Measurements from ENCODE around the gene P2RY6. TPM values are rescaled to one million over a fixed set of nuclear protein-coding genes. Genes with fewer than 3 reads are reported as not detected.

Gene P2RY6
- total and polyA plus RNA-seq, 4 experiments from 2014 or later = 0.61 to 0.87 TPM; not detected in 2

DNA sequence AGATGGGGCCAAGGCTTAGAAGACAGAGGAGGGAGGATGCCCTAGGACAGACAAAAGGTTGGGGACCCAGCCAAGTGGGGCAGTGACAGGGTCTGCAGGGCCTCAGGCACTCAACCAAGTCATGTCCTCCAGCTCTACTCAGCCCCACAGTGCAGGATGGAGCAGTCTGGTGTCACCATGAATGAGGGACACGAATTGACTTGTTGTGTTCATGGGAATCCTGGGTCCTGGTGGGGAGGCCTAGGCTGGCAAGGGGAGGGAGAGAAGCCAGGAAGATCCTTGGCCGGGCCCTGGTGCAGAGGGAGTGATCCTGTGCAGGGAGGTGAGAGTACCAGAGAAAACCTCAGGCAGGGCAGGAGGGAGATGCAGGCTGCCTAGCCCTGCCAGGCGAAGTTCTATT is 12.0 kb downstream of the P2RY6 start:
- Histone ChIP-seq H3K4me3 (ENCODE audit: low read length in 2 of 2) (no peak overlapping the region), H3K27ac (ENCODE audit: low read depth, low read length) (no peak overlapping the region), H3K9me3 (ENCODE audit: control insufficient read depth in 1 of 2, low read length in 2 of 2) (no peaks in the 10 kb centered on the region), H3K4me1 (ENCODE audit: insufficient read depth, low read length) (peaks cover under 1% of the 10 kb centered on the region), H3K27me3 (ENCODE audit: insufficient read depth, low read length) (no peaks in the 10 kb centered on the region), H3K36me3 (ENCODE audit: insufficient read depth, low read length) (no peaks in the 10 kb centered on the region)
- intact Hi-C loops (cut with micrococcal nuclease) = no loop called here
- POLR2A ChIA-PET (ENCODE audit: partially characterized antibody) = no interaction called here
- CTCF ChIA-PET (ENCODE audit: partially characterized antibody) = no interaction called here
- Mint-ChIP-seq H3K4me1 (peaks cover 2 to 5% (median 4%) of the 10 kb centered on the region in 4 donors), H3K9me3 (no peaks in the 10 kb centered on the region), H3K36me3 (no peaks in the 10 kb centered on the region), H3K27me3 (peaks cover 1 to 4% of the 10 kb centered on the region in 2 donors), H3K27ac (no peak overlapping the region), H3K4me3 (no peak overlapping the region)
- DNase-seq = no peak

DNA sequence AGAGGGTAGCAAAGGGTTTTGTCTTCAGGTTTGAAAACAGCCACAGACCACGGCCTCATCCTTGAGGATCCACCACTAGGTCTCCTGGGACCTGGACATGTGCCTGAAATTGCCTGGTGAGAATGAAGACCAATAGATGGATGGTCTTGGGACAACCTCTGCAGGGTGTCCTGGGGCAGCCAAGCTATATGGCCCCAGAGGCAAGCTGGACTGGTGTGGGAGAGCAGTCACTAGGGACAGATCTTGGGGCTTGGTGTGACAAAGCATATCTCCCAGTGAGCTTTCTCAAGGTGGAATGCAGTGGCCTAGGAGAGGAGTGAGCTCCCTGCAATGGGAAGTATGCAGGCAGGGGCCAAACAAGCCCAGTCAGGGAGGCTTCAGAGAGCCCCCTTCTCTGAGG is 13.6 kb downstream of the P2RY6 start:
- no peaks in the 10 kb centered on the region for H3K9me3 ChIP-seq (ENCODE audit: control insufficient read depth in 1 of 2, low read length in 2 of 2)
- Mint-ChIP-seq H3K36me3 (no peaks in the 10 kb centered on the region), H3K27ac (no peak overlapping the region), H3K4me3 (no peak overlapping the region), H3K4me1 (peaks cover 4 to 11% (median 8%) of the 10 kb centered on the region in 4 donors), H3K9me3 (peaks cover 0 to 1% (median 0%) of the 10 kb centered on the region in 8 donors), H3K27me3 (peaks cover 1 to 4% of the 10 kb centered on the region in 2 donors)
- POLR2A ChIA-PET (ENCODE audit: partially characterized antibody) = no interaction called here
- no peak for DNase-seq
- no peak overlapping the region for H3K27ac ChIP-seq (ENCODE audit: low read depth, low read length)
- CTCF ChIA-PET (ENCODE audit: partially characterized antibody) = no interaction called here
- intact Hi-C loops (cut with micrococcal nuclease) = no loop called here
- no peaks in the 10 kb centered on the region for H3K36me3 ChIP-seq (ENCODE audit: insufficient read depth, low read length)
- no peak overlapping the region for H3K4me3 ChIP-seq (ENCODE audit: low read length in 2 of 2)
- peaks cover 4% of the 10 kb centered on the region for H3K4me1 ChIP-seq (ENCODE audit: insufficient read depth, low read length)
- no peaks in the 10 kb centered on the region for H3K27me3 ChIP-seq (ENCODE audit: insufficient read depth, low read length)

- no peak overlapping the region for H3K4me3 Mint-ChIP-seq
- peaks cover 4 to 11% (median 8%) of the 10 kb centered on the region in 4 donors for H3K4me1 Mint-ChIP-seq
- H3K36me3 Mint-ChIP-seq = no peaks in the 10 kb centered on the region
- H3K36me3 ChIP-seq (ENCODE audit: insufficient read depth, low read length) = no peaks in the 10 kb centered on the region
- no peak for DNase-seq
- no peak overlapping the region for H3K27ac ChIP-seq (ENCODE audit: low read depth, low read length)
- H3K9me3 Mint-ChIP-seq = peaks cover 0 to 1% (median 0%) of the 10 kb centered on the region in 8 donors
- no peak overlapping the region for H3K27ac Mint-ChIP-seq
- ChIA-PET POLR2A (ENCODE audit: partially characterized antibody) (no interaction called here), CTCF (ENCODE audit: partially characterized antibody) (no interaction called here)
- no peaks in the 10 kb centered on the region for H3K9me3 ChIP-seq (ENCODE audit: control insufficient read depth in 1 of 2, low read length in 2 of 2)
- H3K4me3 ChIP-seq (ENCODE audit: low read length in 2 of 2) = no peak overlapping the region
- no peaks in the 10 kb centered on the region for H3K27me3 ChIP-seq (ENCODE audit: insufficient read depth, low read length)
- intact Hi-C loops (cut with micrococcal nuclease) = no loop called here
- peaks cover 4% of the 10 kb centered on the region for H3K4me1 ChIP-seq (ENCODE audit: insufficient read depth, low read length)
- H3K27me3 Mint-ChIP-seq = peaks cover 0 to 4% of the 10 kb centered on the region in 2 donors
Observed at GRCh38 chr11:73286240-73286810, 14.2 kb downstream of the P2RY6 start.

- H3K4me3 Mint-ChIP-seq = no peak overlapping the region
- no peaks in the 10 kb centered on the region for H3K36me3 Mint-ChIP-seq
- no peaks in the 10 kb centered on the region for H3K36me3 ChIP-seq (ENCODE audit: insufficient read depth, low read length)
- no peak overlapping the region for H3K4me3 ChIP-seq (ENCODE audit: low read length in 2 of 2)
- H3K4me1 Mint-ChIP-seq = peaks cover 4 to 11% (median 8%) of the 10 kb centered on the region in 4 donors
- H3K9me3 ChIP-seq (ENCODE audit: control insufficient read depth in 1 of 2, low read length in 2 of 2) = no peaks in the 10 kb centered on the region
- peak overlapping the region in 1 of 7 donors; percentile 42 for H3K27ac Mint-ChIP-seq
- H3K27me3 ChIP-seq (ENCODE audit: insufficient read depth, low read length) = no peaks in the 10 kb centered on the region
- POLR2A ChIA-PET (ENCODE audit: partially characterized antibody) = no interaction called here
- H3K27me3 Mint-ChIP-seq = no peaks in the 10 kb centered on the region
- no peak for DNase-seq
- H3K4me1 ChIP-seq (ENCODE audit: insufficient read depth, low read length) = peaks cover 4% of the 10 kb centered on the region
- CTCF ChIA-PET (ENCODE audit: partially characterized antibody) = interaction anchor here (1.5 to 1.7 kb wide), 2 partner anchors 19 to 48 kb away, joined by 3 to 6 read pairs; no protein-coding TSS in a partner anchor
- H3K27ac ChIP-seq (ENCODE audit: low read depth, low read length) = no peak overlapping the region
- peaks cover 0 to 1% (median 0%) of the 10 kb centered on the region in 8 donors for H3K9me3 Mint-ChIP-seq
- intact Hi-C loops (cut with micrococcal nuclease) = no loop called here
Observed at GRCh38 chr11:73287400-73288101, 15.4 kb downstream of the P2RY6 start.

DNA sequence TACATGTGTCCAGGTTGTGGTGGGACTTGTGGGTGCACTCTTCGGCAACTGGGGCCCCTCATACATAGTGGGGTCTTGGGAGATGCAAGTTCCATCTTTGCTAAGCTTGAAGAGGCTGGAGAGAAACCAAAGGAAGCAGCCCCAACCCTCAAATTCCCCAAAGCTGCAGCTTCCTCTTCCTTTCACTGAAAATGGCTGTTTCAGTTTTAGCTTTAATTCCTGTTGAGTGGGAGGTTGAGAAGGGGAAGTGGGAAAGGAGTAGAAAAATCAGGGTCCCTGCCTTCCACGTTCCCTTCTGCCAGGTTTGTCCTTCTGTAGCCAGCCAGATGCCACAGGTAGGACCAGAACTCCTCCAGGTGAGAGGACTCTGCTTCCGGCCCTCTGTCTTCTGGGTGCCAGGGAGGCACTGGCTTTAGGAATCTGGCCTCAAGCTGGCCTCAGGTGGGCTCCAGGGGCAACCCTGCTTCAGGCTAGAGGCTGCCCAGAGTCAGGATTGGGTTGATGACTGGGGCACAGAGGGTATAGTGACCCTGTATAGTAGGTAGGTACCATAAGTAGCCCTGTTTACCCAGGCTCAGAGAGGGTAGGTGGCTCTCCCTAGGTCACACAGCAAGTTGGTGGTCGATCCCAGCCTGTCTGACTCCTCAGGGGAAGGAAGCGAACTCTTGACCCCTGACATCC is 16.2 kb downstream of the P2RY6 start:
- Histone ChIP-seq H3K36me3 (ENCODE audit: insufficient read depth, low read length) (no peaks in the 10 kb centered on the region), H3K4me1 (ENCODE audit: insufficient read depth, low read length) (peaks cover 4% of the 10 kb centered on the region), H3K27ac (ENCODE audit: low read depth, low read length) (no peak overlapping the region), H3K9me3 (ENCODE audit: control insufficient read depth in 1 of 2, low read length in 2 of 2) (no peaks in the 10 kb centered on the region), H3K27me3 (ENCODE audit: insufficient read depth, low read length) (no peaks in the 10 kb centered on the region), H3K4me3 (ENCODE audit: low read length in 2 of 2) (no peak overlapping the region)
- Mint-ChIP-seq H3K27ac (peak overlapping the region in 3 of 7 donors; percentile 42 to 64 (median 57)), H3K9me3 (peaks cover 0 to 1% (median 0%) of the 10 kb centered on the region in 8 donors), H3K4me1 (peaks cover 4 to 11% (median 8%) of the 10 kb centered on the region in 4 donors), H3K4me3 (no peak overlapping the region), H3K27me3 (peaks cover 0 to 2% of the 10 kb centered on the region in 2 donors), H3K36me3 (no peaks in the 10 kb centered on the region)
- CTCF ChIA-PET (ENCODE audit: partially characterized antibody) = interaction anchor here (1.0 to 1.7 kb wide), 4 partner anchors 18 to 563 kb away, joined by 3 to 6 read pairs (median 4); no protein-coding TSS in a partner anchor
- DNase-seq = peak in 1 of 5 donors; percentile 22
- intact Hi-C loops (cut with micrococcal nuclease) = no loop called here
- POLR2A ChIA-PET (ENCODE audit: partially characterized antibody) = no interaction called here

GRCh38 chr11:73288873-73289707 is 17.0 kb downstream of the P2RY6 start:
- Histone ChIP-seq H3K9me3 (ENCODE audit: control insufficient read depth in 1 of 2, low read length in 2 of 2) (no peaks in the 10 kb centered on the region), H3K27ac (ENCODE audit: low read depth, low read length) (no peak overlapping the region), H3K4me1 (ENCODE audit: insufficient read depth, low read length) (peaks cover 4% of the 10 kb centered on the region), H3K27me3 (ENCODE audit: insufficient read depth, low read length) (no peaks in the 10 kb centered on the region), H3K36me3 (ENCODE audit: insufficient read depth, low read length) (no peaks in the 10 kb centered on the region), H3K4me3 (ENCODE audit: low read length in 2 of 2) (no peak overlapping the region)
- POLR2A ChIA-PET (ENCODE audit: partially characterized antibody) = no interaction called here
- Mint-ChIP-seq H3K4me1 (peaks cover 4 to 11% (median 8%) of the 10 kb centered on the region in 4 donors), H3K27me3 (peaks cover 0 to 2% of the 10 kb centered on the region in 2 donors), H3K4me3 (peak overlapping the region in 4 of 8 donors; percentile 9 to 52 (median 21)), H3K9me3 (peaks cover 0 to 1% (median 0%) of the 10 kb centered on the region in 8 donors), H3K27ac (peak overlapping the region in 2 of 7 donors; percentile 60 to 73), H3K36me3 (no peaks in the 10 kb centered on the region)
- CTCF ChIA-PET (ENCODE audit: partially characterized antibody) = interaction anchor here (0.7 to 1.7 kb wide), 4 partner anchors 26 to 564 kb away, joined by 3 to 6 read pairs (median 4); no protein-coding TSS in a partner anchor
- DNase-seq = peak in 4 of 5 donors; percentile 33 to 50 (median 42)
- intact Hi-C loops (cut with micrococcal nuclease) = no loop called here

Data from CD4-positive, alpha-beta memory T cell (primary cell).